ENCODE data around the gene PTK7.

Gene PTK7

DNA sequence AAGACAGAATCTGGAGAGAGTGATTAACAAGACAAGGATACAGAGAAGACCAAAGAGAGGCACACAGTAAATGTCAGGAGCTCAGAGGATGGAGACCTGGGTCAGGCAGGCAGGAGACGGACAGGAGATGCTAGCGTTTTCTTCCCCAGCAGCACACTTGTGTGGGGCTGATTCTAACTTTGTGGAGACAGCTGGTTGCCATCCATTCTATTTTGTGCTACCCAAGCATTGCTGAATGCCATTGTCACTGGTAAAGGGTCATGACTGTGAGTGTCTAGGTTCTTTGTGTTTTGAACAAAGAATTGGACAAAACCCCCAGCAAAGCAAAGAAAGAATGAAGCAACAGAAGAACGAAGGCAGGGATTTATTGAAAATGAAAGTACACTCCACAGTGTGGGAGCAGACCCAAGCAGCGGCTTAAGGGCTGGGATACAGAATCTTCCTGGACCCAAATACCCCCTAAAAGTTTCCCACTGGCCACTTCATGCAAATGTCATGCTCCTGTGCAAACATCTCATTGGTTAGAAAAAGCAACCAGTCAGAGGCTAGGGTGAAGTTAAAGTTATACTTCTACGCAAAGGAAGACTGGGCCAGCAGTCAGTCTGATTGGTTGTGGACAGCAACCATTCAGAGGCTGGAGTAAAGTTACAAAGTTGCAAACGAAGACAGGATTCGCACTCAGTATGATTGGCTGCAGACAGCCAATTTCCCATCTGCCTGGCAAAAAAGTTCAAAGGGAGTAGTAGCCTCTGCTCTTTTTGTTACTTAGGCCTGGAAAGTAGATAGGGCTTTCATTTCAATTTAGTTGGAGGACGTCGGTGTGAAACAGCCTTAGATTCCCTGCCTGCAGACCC is 17.5 kb downstream of the PTK7 start:
- DNase-seq (ENCODE audit: low read depth, low spot score): no peak
- H3K4me3 ChIP-seq (ENCODE audit: low read depth, low read length): peak overlapping the region; percentile 42
- POLR2A ChIA-PET: no interaction called here
- no peak for TF ChIP-seq CTCF (IDR thresholded peaks at IDR 0.05; ENCODE audit: insufficient read depth, low read length, missing control alignments)
- CTCF ChIA-PET: interaction anchor here (1.0 kb wide), 3 partner anchors 11 to 31 kb away, joined by 3 to 4 read pairs (median 4); partner anchors contain the start of gene PTK7

DNA sequence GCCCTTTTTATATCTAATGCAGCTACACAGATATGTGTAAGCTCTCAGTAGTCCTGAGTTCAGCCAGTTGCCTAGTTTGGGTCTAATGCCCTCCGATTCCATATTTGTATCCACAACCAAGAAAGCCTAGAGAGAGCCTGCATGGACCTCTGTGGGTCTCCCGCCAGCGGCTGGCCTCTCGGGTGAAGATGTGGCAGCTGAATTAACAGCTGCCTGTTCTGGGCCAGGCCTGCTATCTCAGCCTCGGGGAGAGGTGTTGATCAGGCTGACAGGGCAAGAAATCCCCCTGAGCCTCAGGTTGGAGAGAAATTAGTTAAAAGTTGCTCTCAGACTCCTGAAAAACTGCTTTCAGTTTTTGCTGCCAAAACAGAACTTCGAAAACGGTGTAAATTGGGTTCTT is 19.8 kb downstream of the PTK7 start:
- POLR2A ChIA-PET: interaction anchor here (1.0 to 1.9 kb wide), 5 partner anchors 20 to 30 kb away, joined by 3 to 15 read pairs (median 4); partner anchors contain the start of gene PTK7
- DNase-seq (ENCODE audit: low read depth, low spot score): no peak
- no peak overlapping the region for H3K4me3 ChIP-seq (ENCODE audit: low read depth, low read length)
- no peak for TF ChIP-seq CTCF (IDR thresholded peaks at IDR 0.05; ENCODE audit: insufficient read depth, low read length, missing control alignments)
- CTCF ChIA-PET: interaction anchor here (0.8 to 2.7 kb wide), 8 partner anchors 13 to 133 kb away, joined by 3 to 14 read pairs (median 6); partner anchors contain the start of gene DNPH1

- CTCF ChIA-PET: interaction anchor here (0.8 to 2.7 kb wide), 11 partner anchors 8 to 132 kb away, joined by 3 to 14 read pairs (median 5); partner anchors contain the start of gene DNPH1
- DNase-seq (ENCODE audit: low read depth, low spot score): peak; percentile 88
- TF ChIP-seq CTCF (IDR thresholded peaks at IDR 0.05; ENCODE audit: insufficient read depth, low read length, missing control alignments): no peak
- H3K4me3 ChIP-seq (ENCODE audit: low read depth, low read length): peak overlapping the region; percentile 25
- POLR2A ChIA-PET: interaction anchor here (0.6 to 1.9 kb wide), 8 partner anchors 10 to 33 kb away, joined by 3 to 15 read pairs (median 4); partner anchors contain the start of gene PTK7
These were observed 20.5 kb downstream of the PTK7 start for GRCh38 chr6:43096451-43097097.

GRCh38 chr6:43097098-43097489 is 21.0 kb downstream of the PTK7 start:
- no peak for TF ChIP-seq CTCF (IDR thresholded peaks at IDR 0.05; ENCODE audit: insufficient read depth, low read length, missing control alignments)
- CTCF ChIA-PET: interaction anchor here (0.8 to 2.7 kb wide), 10 partner anchors 9 to 76 kb away, joined by 3 to 14 read pairs (median 6); no protein-coding TSS in a partner anchor
- POLR2A ChIA-PET: interaction anchor here (0.6 to 1.9 kb wide), 8 partner anchors 10 to 33 kb away, joined by 3 to 15 read pairs (median 4); partner anchors contain the start of gene PTK7
- no peak overlapping the region for H3K4me3 ChIP-seq (ENCODE audit: low read depth, low read length)
- no peak for DNase-seq (ENCODE audit: low read depth, low spot score)

DNA sequence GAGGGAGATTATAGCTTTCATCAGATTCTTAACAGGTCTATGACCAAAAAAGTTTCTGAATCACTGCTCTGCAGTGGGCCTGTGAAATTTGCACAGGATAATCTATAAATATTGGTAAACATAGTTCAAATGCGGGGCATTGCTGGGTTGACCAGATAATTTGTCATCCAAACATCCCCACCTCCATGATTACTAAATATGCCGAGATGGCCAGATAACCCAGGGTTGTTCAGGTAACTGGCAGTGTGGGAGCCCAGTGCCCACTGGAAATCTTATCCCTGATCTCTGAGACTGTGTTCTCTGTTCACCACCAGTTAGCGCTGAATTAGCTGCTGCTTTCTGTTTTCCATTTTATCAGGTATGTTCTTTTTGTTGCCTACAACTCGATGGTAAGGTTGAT is 21.4 kb downstream of the PTK7 start:
- no peak for DNase-seq (ENCODE audit: low read depth, low spot score)
- no peak overlapping the region for H3K4me3 ChIP-seq (ENCODE audit: low read depth, low read length)
- ChIA-PET POLR2A (interaction anchor here (0.6 to 1.9 kb wide), 4 partner anchors 19 to 32 kb away, joined by 3 to 15 read pairs (median 4); no protein-coding TSS in a partner anchor), CTCF (interaction anchor here (0.9 to 2.7 kb wide), 9 partner anchors 11 to 76 kb away, joined by 3 to 14 read pairs (median 6); no protein-coding TSS in a partner anchor)
- TF ChIP-seq CTCF (IDR thresholded peaks at IDR 0.05; ENCODE audit: insufficient read depth, low read length, missing control alignments): no peak

Measured in AG04449 (cell line).